GM06990 (cell line): ENCODE measurements around the gene HDAC6.
A peak's percentile ranks its signal among the peaks of the same experiment; 100 is the strongest.

Source experiments
- DNase-seq: peaks from one replicate; pipeline ENCODE4 v3.0.0-alpha.2; 2011; ENCODE audit not compliant: insufficient read length; ENCODE audit errors: extremely low read depth
- H3K27me3 ChIP-seq: replicated peaks from 2 replicates; pipeline ENCODE4 v1.6.0; 2011; ENCODE audit warnings: low read length; ENCODE audit not compliant: control insufficient read depth, insufficient read depth
- H3K36me3 ChIP-seq: 2 replicates; pipeline ENCODE4 v1.5.1; 2011; ENCODE audit warnings: low read length; ENCODE audit not compliant: control insufficient read depth, insufficient read depth
- H3K4me3 ChIP-seq: replicated peaks from 2 replicates; pipeline ENCODE4 v1.5.1; 2011; ENCODE audit warnings: low read depth, mild to moderate bottlenecking, control low read depth, low read length
- TF ChIP-seq, protein P1 (sequence below): IDR thresholded peaks from 2 replicates; pipeline ENCODE4 v1.5.1; 2011; ENCODE audit warnings: low read length, control low read depth, mild to moderate bottlenecking, inconsistent platforms; ENCODE audit not compliant: insufficient read depth, poor library complexity, severe bottlenecking

HDAC6 gene

DNA sequence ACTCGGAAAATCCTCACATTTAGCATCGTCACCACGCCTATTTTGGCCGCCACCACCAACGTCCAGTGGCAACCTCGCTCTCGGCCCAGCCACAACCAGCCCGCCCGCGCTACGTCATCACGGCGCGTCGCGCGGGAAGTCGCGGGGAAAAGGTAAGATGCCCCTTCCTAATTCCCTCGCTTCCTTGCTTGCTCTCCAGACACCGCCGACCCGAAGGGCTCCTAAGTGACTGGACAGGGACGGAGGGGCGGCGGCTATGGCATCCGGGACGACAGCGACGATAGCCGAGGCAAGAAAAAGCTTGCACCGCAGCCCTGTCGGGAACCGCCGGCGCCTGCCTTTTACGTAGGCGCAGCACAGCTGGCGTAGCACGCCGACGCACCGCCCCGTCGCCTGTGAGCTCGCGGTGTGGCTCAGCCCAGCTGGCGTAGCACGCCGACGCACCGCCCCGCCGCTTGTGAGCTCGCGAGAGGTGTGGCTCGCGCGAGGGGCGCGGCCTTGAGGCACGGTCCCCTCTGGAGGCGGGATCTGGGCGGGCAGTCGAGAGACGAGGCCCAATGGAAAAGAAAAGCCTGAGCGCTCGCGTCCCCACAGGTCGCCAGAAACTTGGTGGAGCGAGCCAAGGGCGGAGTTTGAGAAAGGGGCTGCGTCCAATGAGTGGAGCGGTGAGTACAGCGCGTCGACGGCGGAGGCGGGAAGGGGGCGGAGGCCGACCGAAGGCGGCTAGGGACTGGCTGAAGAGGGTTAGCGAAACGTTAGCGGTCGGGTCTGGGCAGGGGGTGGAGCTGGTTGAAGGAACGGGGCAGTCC, at the start of gene HDAC6:
Gene HDAC6, plus strand, starts transcription at position 788 of the 809 bp plus-strand sequence. CDS start 626 bp downstream, outside the sequence.
- no peaks in the 10 kb centered on the region; the same call in 1 of the 2 replicates for H3K36me3 ChIP-seq
- H3K27me3 ChIP-seq: no peaks in the 10 kb centered on the region
- TF ChIP-seq, protein P1, sequence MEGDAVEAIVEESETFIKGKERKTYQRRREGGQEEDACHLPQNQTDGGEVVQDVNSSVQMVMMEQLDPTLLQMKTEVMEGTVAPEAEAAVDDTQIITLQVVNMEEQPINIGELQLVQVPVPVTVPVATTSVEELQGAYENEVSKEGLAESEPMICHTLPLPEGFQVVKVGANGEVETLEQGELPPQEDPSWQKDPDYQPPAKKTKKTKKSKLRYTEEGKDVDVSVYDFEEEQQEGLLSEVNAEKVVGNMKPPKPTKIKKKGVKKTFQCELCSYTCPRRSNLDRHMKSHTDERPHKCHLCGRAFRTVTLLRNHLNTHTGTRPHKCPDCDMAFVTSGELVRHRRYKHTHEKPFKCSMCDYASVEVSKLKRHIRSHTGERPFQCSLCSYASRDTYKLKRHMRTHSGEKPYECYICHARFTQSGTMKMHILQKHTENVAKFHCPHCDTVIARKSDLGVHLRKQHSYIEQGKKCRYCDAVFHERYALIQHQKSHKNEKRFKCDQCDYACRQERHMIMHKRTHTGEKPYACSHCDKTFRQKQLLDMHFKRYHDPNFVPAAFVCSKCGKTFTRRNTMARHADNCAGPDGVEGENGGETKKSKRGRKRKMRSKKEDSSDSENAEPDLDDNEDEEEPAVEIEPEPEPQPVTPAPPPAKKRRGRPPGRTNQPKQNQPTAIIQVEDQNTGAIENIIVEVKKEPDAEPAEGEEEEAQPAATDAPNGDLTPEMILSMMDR: no peak
- DNase-seq: peak; percentile 98
- H3K4me3 ChIP-seq: peak within 1 kb of the TSS; percentile 74

DNA sequence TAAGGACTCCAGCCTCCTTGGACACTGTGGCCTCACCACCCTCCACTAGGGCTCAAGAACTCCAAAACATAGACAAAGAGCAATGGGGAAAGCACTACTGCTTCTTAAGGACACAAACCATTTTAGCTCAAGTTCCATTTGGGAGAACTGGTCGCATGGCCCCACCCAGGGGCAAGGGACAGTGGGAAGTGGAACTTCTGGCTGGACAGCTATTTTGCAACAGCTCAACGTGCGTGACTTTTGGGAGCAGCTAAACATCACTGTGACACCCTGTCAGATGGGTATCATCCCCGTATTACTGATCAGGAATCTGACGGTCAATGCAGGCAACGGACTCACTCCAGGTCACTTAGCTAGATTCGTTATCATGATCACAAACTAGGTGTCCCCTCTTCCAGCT, 49.4 kb upstream of the HDAC6 start:
- TF ChIP-seq, protein P1: no peak
- DNase-seq: no peak
- Histone ChIP-seq H3K27me3 (no peaks in the 10 kb centered on the region), H3K36me3 (no peaks in the 10 kb centered on the region), H3K4me3 (no peak overlapping the region)

DNA sequence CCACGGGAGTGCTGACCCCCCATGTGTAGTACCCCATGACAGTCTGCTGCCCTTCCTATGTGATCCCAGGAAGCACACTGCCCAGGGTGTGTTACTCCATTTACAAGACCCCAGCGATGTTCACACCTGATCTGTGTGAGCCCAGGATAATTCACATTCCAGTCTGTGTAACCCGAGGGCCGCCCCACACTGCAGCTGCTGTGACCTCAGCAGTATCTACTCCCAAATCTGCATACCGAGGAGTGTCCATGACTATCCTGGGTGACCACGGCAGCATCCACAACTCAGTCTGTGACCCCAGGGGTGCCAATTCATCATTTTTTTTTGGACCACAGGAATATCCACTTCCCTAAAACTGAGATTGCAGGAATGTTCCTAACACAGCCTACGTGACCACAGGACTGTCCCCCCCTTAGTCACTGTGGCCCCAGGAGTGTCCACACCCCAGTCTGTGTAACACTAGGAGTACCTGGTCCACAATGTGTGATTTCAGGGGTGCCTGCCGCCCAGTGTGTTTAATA, 48.1 kb upstream of the HDAC6 start:
- Histone ChIP-seq H3K36me3 (no peaks in the 10 kb centered on the region), H3K4me3 (no peak overlapping the region), H3K27me3 (no peaks in the 10 kb centered on the region)
- DNase-seq: no peak
- TF ChIP-seq, protein P1: no peak

DNA sequence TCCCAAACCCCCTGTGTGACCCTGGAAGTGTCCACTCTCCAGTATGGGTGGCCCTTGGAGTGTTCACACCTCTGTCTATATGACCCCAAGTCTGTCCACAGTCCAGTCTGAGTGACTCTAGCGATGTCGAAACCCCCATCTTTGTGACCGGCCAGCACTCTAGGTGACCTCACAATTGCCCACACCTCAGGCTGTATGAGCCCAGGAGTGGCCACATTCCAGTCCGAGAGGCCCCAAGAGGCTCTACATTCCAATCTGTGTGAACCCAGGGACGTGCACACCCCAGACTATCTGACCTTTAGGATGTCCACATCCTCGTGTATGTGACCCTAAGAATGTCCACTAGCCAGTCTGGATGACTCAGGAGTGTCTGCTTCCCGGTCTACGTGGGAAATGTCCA, 47.6 kb upstream of the HDAC6 start:
- TF ChIP-seq, protein P1: no peak
- H3K4me3 ChIP-seq: no peak overlapping the region
- H3K27me3 ChIP-seq: no peaks in the 10 kb centered on the region
- no peaks in the 10 kb centered on the region for H3K36me3 ChIP-seq
- DNase-seq: no peak

DNA sequence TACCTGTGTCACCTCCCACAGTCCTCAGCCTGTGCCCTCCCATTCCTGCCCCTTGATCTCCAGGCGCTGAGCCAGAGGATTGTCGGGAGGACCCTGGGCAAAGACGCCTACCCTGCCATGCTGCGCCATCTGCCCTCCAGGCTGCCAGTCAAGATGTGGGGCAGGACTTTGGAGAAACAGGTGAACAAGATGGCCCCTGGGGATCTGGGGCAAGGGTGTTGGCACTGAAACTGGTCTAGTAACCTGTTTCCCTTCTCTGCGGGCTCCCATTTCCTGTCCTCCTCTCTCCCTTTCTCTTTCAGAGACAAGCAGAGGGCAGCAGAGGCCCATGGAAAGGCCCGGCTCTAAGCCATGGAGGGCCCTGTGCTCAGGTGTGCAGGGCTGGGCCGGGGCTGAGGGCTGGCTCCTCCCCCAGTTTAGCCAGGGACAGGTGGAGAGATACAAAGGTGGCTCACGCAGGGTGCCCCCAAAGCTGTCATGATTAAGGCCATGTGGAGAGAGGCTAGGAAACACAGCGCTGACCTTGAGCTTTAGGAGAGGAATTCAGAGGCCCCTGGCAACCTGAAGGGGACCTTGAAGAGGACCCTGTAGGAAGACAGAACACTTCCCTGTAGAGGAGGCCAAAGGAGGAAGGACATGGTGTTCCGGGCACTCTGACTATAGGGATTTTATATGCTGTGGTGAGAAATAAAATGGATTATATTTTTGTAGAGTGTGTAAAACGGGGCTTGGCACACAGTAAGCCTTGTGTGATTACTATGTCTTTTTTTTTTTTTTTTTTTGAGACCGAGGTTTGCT, 40.0 kb upstream of the HDAC6 start, which contains the start of gene GLOD5:
Gene GLOD5, plus strand, starts transcription at position 74 of the 798 bp plus-strand sequence. Its CDS starts 44 bp downstream, at position 118.
- no peaks in the 10 kb centered on the region for H3K36me3 ChIP-seq
- TF ChIP-seq, protein P1: peak; percentile 20
- DNase-seq: no peak
- H3K4me3 ChIP-seq: no peak within 1 kb of the TSS
- H3K27me3 ChIP-seq: no peaks in the 10 kb centered on the region
